NCI-H510A treated with DMSO at 0.1 percent for 48 hours (cell line): ENCODE data around the gene RERE.
"Not testable (repeated sequence)": the region's sequence is repeated elsewhere in the genome, so short reads cannot be mapped to it uniquely, and the experiment has no call there.

Experiments used
- DNase-seq: peaks from one replicate; lab custom pipeline; 2025; lab: John Stamatoyannopoulos, UW

The RERE gene

GRCh38 chr1:8380310-8380709, 437.1 kb downstream of the RERE start:
- not testable (repeated sequence) for DNase-seq

- DNase-seq, result no peak
These were observed 437.8 kb downstream of the RERE start for GRCh38 chr1:8379513-8380186.

- no peak for DNase-seq
These were observed 438.4 kb downstream of the RERE start for GRCh38 chr1:8378981-8379470.

GRCh38 chr1:8378178-8378577, 439.3 kb downstream of the RERE start:
- DNase-seq, result peak; percentile 57

GRCh38 chr1:8377271-8377981, 440.0 kb downstream of the RERE start:
- DNase-seq, result no peak

GRCh38 chr1:8376358-8376840, 441.0 kb downstream of the RERE start:
- DNase-seq, result no peak

- peak; percentile 85 for DNase-seq
These were observed 442.6 kb downstream of the RERE start for GRCh38 chr1:8374812-8375211.

- no peak for DNase-seq
These were observed 443.1 kb downstream of the RERE start for GRCh38 chr1:8374356-8374755.

GRCh38 chr1:8373581-8374241, 443.7 kb downstream of the RERE start:
- peak; percentile 99 for DNase-seq

GRCh38 chr1:8373125-8373524, 444.3 kb downstream of the RERE start:
- DNase-seq, result no peak

- DNase-seq, result no peak
These were observed 446.0 kb downstream of the RERE start for GRCh38 chr1:8371372-8371991.

GRCh38 chr1:8370905-8371315, 446.5 kb downstream of the RERE start:
- peak; percentile 69 for DNase-seq

GRCh38 chr1:8370046-8370881, 447.2 kb downstream of the RERE start:
- DNase-seq, result peak; percentile 75

GRCh38 chr1:8368956-8369639, 448.3 kb downstream of the RERE start:
- DNase-seq, result no peak

- no peak for DNase-seq
These were observed 449.8 kb downstream of the RERE start for GRCh38 chr1:8367571-8368194.

GRCh38 chr1:8365661-8366362, 451.6 kb downstream of the RERE start:
- no peak for DNase-seq

GRCh38 chr1:8364528-8365442, 452.7 kb downstream of the RERE start:
- DNase-seq, result no peak

GRCh38 chr1:8363767-8364301, 453.6 kb downstream of the RERE start:
- DNase-seq, result no peak
